Liver (tissue), 3 donors: ENCODE results near the gene SLC16A7.

Source experiments
- ATF3 ChIP-seq: IDR thresholded peaks from 2 replicates; pipeline ENCODE4 v1.6.1; 2016; ENCODE audit warnings: antibody characterized with exemption
- CTCF ChIP-seq: fragments of 150-350 bp; IDR thresholded peaks from 2 replicates; pipeline ENCODE4 v1.5.1; 2017; ENCODE audit warnings: improper control_type of control experiment, low read depth, low read length; ENCODE audit not compliant: missing input control
- EGR1 ChIP-seq, 2 donors: IDR thresholded peaks; 2 replicates each; pipeline ENCODE4 v1.6.1; 2016 to 2018; ENCODE audit warnings: antibody characterized with exemption in 2 of 2, low read depth in 2 of 2
- GABPA ChIP-seq, 2 donors: IDR thresholded peaks in 1 of 2; conservative IDR thresholded peaks in 1 of 2; 2 replicates each; pipeline ENCODE4 v1.6.1; 2016; ENCODE audit warnings: antibody characterized with exemption in 2 of 2, mild to moderate bottlenecking in 1 of 2, moderate library complexity in 1 of 2
- HNF4G ChIP-seq: IDR thresholded peaks from 2 replicates; pipeline ENCODE4 v1.6.1; 2016; ENCODE audit warnings: antibody characterized with exemption
- MAX ChIP-seq: IDR thresholded peaks from 2 replicates; pipeline ENCODE4 v1.6.1; 2016; ENCODE audit warnings: antibody characterized with exemption
- RAD21 ChIP-seq, 2 donors: IDR thresholded peaks; 2 replicates each; pipeline ENCODE4 v1.6.1; 2016; ENCODE audit warnings: antibody characterized with exemption in 2 of 2, mild to moderate bottlenecking in 2 of 2
- REST ChIP-seq: IDR thresholded peaks from 2 replicates; pipeline ENCODE4 v1.6.1; 2016; ENCODE audit warnings: antibody characterized with exemption, mild to moderate bottlenecking
- RXRA ChIP-seq, 2 donors: IDR thresholded peaks; 2 replicates each; pipeline ENCODE4 v1.6.1; 2017 to 2018; ENCODE audit warnings: antibody characterized with exemption in 2 of 2, mild to moderate bottlenecking in 1 of 2
- SP1 ChIP-seq: IDR thresholded peaks from 2 replicates; pipeline ENCODE4 v1.6.1; 2018; ENCODE audit warnings: antibody characterized with exemption, mild to moderate bottlenecking
- TAF1 ChIP-seq: conservative IDR thresholded peaks from 2 replicates; pipeline ENCODE4 v1.6.1; 2016; ENCODE audit warnings: antibody characterized with exemption, mild to moderate bottlenecking
- YY1 ChIP-seq: IDR thresholded peaks from 2 replicates; pipeline ENCODE4 v1.6.1; 2016; ENCODE audit warnings: antibody characterized with exemption, mild to moderate bottlenecking
- ZBTB33 ChIP-seq: IDR thresholded peaks from 2 replicates; pipeline ENCODE4 v1.6.1; 2016; ENCODE audit warnings: antibody characterized with exemption
- donor health status: healthy.
- donor health status: healthy.

GRCh38 chr12:59827767-59828166, 231.9 kb downstream of the SLC16A7 start:
- TF ChIP-seq YY1 (no peak), CTCF (no peak), MAX (no peak), TAF1 (no peak), ZBTB33 (no peak), REST (no peak), RAD21 (IDR thresholded peaks at IDR 0.05) (no peak), RXRA (IDR thresholded peaks at IDR 0.05) (no peak), SP1 (no peak), HNF4G (no peak), ATF3 (no peak), EGR1 (IDR thresholded peaks at IDR 0.05; ENCODE audit: low read depth in 2 of 2) (no peak), GABPA (IDR thresholded peaks at IDR 0.05 in 1 of 2, conservative IDR thresholded peaks at IDR 0.05 in 1 of 2) (no peak)
